ENCODE measurements around the gene PDE9A.

DNA sequence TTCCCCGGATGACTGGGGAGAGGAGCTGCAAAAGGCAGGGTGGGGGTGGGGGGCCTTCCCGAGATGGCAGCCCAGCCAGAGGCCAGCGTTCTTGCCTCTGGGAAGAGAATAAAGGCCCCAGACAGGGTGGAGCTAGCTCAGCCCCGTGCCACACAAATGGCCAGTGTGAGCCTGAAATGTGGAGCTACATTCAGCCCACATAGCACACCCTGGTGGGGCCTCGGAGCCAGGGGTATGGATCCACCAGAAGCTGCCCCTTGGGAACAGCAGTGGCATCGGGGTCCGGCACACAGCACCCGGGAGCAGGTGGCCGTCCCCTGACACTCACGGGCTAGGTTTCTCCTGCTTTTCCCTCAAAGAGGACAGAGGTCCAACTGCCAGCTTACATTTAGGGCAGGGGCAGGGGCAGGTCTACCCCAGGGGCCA, 93.9 kb downstream of the PDE9A start:
- TF ChIP-seq EZH2 (optimal IDR thresholded peaks at IDR 0.05; ENCODE audit: low read depth, low read length) (no peak), EZH2phosphoT487 (IDR thresholded peaks at IDR 0.05; ENCODE audit: low read length) (no peak)
- TF ChIP-seq, protein P1, sequence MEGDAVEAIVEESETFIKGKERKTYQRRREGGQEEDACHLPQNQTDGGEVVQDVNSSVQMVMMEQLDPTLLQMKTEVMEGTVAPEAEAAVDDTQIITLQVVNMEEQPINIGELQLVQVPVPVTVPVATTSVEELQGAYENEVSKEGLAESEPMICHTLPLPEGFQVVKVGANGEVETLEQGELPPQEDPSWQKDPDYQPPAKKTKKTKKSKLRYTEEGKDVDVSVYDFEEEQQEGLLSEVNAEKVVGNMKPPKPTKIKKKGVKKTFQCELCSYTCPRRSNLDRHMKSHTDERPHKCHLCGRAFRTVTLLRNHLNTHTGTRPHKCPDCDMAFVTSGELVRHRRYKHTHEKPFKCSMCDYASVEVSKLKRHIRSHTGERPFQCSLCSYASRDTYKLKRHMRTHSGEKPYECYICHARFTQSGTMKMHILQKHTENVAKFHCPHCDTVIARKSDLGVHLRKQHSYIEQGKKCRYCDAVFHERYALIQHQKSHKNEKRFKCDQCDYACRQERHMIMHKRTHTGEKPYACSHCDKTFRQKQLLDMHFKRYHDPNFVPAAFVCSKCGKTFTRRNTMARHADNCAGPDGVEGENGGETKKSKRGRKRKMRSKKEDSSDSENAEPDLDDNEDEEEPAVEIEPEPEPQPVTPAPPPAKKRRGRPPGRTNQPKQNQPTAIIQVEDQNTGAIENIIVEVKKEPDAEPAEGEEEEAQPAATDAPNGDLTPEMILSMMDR (IDR thresholded peaks at IDR 0.05; ENCODE audit: low read length), result no peak
